Chondrocyte (in vitro differentiated cells): Measurements from ENCODE around the gene FN3K. TPM values are rescaled to one million over a fixed set of nuclear protein-coding genes. Genes with fewer than 3 reads are reported as not detected.
"Not testable (repeated sequence)": the region's sequence is repeated elsewhere in the genome, so short reads cannot be mapped to it uniquely, and the experiment has no call there.

ENCODE experiments used
- DNase-seq: peaks from one replicate; pipeline ENCODE4 v3.0.0; 2021; ENCODE audit warnings: mixed read lengths, low spot score
- H3K27ac Mint-ChIP-seq: one replicate; pipeline ENCODE4 v1.8.0; 2021; ENCODE audit warnings: mild to moderate bottlenecking, moderate library complexity, mixed read lengths; ENCODE audit not compliant: unreplicated experiment
- H3K27me3 Mint-ChIP-seq: 2 replicates; pipeline ENCODE4 v1.8.0; 2021; ENCODE audit warnings: low read depth, mixed read lengths
- H3K36me3 Mint-ChIP-seq: 2 replicates; pipeline ENCODE4 v1.8.0; 2021; ENCODE audit warnings: low read depth, mixed read lengths
- H3K4me1 Mint-ChIP-seq: 2 replicates; pipeline ENCODE4 v1.8.0; 2021; ENCODE audit warnings: low read depth, mild to moderate bottlenecking, mixed read lengths
- H3K4me3 Mint-ChIP-seq: one replicate; pipeline ENCODE4 v1.8.0; 2021; ENCODE audit warnings: mild to moderate bottlenecking, moderate library complexity, mixed read lengths; ENCODE audit not compliant: unreplicated experiment
- H3K9me3 Mint-ChIP-seq: 2 replicates; pipeline ENCODE4 v1.8.0; 2021; ENCODE audit warnings: low read depth, mixed read lengths
- total RNA-seq: library from RNA; stranded (reverse); gene quantifications from 3 replicates; pipeline ENCODE4 v1.2.1, GENCODE V29; 2021
- TF ChIP-seq, protein P1 (sequence below): fragments of 200-600 bp; sonication (generic); IDR thresholded peaks from 2 replicates; pipeline ENCODE4 v1.5.0; 2021; ENCODE audit warnings: antibody characterized with exemption, mild to moderate bottlenecking, moderate library complexity

The FN3K gene
- total RNA-seq, 1 donor from 2014 or later: 19.0 TPM

DNA sequence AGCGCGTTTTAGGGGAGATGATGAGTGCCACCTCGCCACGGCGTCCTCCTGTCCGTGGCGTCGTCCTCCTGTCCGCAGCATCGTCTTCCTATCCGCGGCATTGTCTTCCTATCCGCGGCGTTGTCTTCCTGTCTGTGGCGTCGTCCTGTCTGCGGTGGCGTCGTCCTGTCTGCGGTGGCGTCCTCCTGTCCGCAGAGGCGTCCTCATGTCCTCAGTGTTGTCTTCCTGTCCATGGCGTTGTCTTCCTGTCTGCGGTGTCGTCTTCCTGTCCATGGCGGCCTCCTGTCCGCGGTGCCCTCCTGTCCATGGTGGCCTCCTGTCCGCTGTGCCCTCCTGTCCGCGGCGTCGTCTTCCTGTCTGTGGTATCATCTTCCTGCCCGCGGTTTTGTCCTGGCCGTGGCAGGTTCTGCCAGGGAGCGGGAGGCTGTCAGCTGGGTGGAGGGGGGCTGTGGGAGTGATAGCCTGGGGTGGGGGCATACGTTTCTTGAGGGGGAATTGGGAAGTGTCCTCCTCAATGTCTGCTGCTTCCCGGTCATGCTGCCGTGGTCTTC lies 47.3 kb downstream of the FN3K start:
- TF ChIP-seq, protein P1, sequence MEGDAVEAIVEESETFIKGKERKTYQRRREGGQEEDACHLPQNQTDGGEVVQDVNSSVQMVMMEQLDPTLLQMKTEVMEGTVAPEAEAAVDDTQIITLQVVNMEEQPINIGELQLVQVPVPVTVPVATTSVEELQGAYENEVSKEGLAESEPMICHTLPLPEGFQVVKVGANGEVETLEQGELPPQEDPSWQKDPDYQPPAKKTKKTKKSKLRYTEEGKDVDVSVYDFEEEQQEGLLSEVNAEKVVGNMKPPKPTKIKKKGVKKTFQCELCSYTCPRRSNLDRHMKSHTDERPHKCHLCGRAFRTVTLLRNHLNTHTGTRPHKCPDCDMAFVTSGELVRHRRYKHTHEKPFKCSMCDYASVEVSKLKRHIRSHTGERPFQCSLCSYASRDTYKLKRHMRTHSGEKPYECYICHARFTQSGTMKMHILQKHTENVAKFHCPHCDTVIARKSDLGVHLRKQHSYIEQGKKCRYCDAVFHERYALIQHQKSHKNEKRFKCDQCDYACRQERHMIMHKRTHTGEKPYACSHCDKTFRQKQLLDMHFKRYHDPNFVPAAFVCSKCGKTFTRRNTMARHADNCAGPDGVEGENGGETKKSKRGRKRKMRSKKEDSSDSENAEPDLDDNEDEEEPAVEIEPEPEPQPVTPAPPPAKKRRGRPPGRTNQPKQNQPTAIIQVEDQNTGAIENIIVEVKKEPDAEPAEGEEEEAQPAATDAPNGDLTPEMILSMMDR: no peak
- H3K4me3 Mint-ChIP-seq: no peak overlapping the region
- peaks cover 6% of the 10 kb centered on the region for H3K4me1 Mint-ChIP-seq
- peak; percentile 85 for DNase-seq
- no peaks in the 10 kb centered on the region for H3K9me3 Mint-ChIP-seq
- no peak overlapping the region for H3K27ac Mint-ChIP-seq
- no peaks in the 10 kb centered on the region for H3K36me3 Mint-ChIP-seq
- H3K27me3 Mint-ChIP-seq: no peaks in the 10 kb centered on the region

DNA sequence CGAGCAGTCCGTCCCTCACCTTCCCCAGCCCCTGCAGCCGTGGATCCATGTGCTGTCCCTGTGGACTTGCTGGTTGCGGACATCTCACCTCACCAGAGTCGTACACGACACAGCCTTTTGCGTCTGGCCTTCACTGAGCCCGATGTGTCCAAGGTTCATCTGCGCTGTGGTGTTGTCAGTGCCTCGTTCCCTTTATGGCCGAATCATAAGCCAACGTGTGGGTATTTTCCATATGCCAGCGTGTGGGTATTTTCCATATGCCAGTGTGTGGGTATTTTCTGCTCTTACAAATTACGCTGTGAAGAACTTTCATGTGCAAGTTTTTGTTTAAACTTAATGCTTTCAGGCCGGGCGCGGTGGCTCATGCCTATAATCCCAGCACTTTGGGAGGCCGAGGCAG lies 48.1 kb downstream of the FN3K start:
- H3K9me3 Mint-ChIP-seq: no peaks in the 10 kb centered on the region
- TF ChIP-seq, protein P1: no peak
- H3K4me1 Mint-ChIP-seq: peaks cover 6% of the 10 kb centered on the region
- H3K27ac Mint-ChIP-seq: no peak overlapping the region
- DNase-seq: no peak
- H3K36me3 Mint-ChIP-seq: peaks cover 2% of the 10 kb centered on the region
- no peak overlapping the region for H3K4me3 Mint-ChIP-seq
- no peaks in the 10 kb centered on the region for H3K27me3 Mint-ChIP-seq

DNA sequence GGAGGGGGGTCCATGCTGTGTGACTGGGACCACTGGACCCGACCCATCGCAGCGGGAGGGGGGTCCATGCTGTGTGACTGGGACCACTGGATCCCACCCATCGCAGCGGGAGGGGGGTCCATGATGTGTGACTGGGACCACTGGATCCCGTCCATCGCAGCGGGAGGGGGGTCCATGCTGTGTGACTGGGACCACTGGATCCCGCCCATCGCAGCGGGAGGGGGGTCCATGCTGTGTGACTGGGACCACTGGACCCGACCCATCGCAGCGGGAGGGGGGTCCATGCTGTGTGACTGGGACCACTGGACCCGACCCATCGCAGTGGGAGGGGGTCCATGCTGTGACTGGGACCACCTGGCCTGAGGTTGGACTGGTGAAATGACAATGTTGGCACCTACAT lies 50.2 kb downstream of the FN3K start:
- not testable (repeated sequence) for DNase-seq, H3K27me3 Mint-ChIP-seq, H3K9me3 Mint-ChIP-seq, H3K27ac Mint-ChIP-seq, H3K36me3 Mint-ChIP-seq, H3K4me1 Mint-ChIP-seq, H3K4me3 Mint-ChIP-seq

DNA sequence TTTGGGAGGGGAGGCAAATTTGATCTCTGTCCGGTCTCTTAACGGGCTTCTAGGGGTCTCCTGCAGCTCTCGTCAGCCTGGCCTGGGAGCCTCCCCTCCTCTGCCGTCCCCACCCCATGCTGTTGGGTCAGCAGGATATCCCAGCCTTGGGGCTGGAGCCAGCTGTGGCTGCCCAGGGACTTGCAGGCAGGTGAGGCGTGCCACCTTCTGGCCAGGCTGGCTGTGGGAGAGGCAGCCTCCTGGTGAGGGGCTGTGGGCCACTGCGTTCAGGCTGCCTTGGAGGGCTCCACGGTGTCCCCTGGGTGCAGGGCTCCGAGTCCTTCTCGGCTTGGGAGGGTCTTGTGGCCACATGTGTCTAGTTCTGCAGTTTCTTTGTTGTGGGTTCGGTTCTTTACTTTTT lies 51.0 kb downstream of the FN3K start:
- Mint-ChIP-seq H3K27ac (no peak overlapping the region), H3K36me3 (peaks cover 2% of the 10 kb centered on the region), H3K27me3 (no peaks in the 10 kb centered on the region), H3K4me1 (peaks cover 5% of the 10 kb centered on the region), H3K4me3 (no peak overlapping the region), H3K9me3 (no peaks in the 10 kb centered on the region)
- TF ChIP-seq, protein P1: no peak
- peak; percentile 77 for DNase-seq

DNA sequence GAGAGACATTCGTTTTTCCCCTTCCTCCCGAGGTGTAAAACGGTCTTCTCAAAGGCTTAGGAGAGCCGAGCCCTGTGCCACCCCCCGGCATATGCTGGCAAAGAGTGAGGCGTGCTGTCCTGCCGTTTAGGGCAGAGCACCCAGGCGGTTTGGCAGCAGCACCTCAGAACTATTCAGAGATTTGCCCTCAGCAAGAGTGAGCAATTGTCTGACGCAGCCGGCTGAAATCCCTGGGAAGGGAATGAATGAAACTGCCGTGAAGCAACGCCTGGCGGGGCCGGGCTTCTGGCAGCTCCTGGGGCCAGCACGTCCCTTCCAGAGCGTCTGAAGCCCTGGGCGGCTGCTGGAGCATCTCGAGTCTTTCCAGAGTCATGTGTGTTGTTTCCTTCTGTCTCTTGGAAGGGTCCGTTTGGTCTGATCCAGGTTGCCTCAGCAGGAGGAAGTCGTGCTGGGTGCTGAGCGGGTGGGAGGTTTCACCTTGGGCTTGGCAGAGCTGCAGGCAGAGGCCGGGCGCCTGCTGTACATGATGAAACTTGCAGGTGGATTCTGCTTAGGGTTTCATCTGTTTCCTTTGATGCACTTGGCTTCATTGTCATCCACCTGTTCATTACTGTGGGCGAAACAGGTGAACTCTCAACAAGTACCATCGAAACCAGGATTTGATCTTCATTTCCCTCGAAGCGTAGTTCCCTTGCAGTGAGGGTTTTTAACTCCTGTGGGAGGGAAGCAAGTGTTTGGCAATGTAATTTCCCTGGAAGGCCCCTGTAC lies 51.9 kb downstream of the FN3K start:
- Mint-ChIP-seq H3K4me3 (no peak overlapping the region), H3K36me3 (peaks cover 2% of the 10 kb centered on the region), H3K27ac (no peak overlapping the region), H3K4me1 (peaks cover 6% of the 10 kb centered on the region), H3K9me3 (no peaks in the 10 kb centered on the region), H3K27me3 (no peaks in the 10 kb centered on the region)
- no peak for DNase-seq
- TF ChIP-seq, protein P1: no peak
